Activated T-cell treated with anti-CD3 and anti-CD28 coated beads for 48 hours (primary cell): ENCODE measurements around the gene SUMO3.

Experiments used
- DNase-seq: peaks from one replicate; pipeline ENCODE4 v3.0.0-alpha.2; 2020; ENCODE audit warnings: low read depth

The SUMO3 gene

DNA sequence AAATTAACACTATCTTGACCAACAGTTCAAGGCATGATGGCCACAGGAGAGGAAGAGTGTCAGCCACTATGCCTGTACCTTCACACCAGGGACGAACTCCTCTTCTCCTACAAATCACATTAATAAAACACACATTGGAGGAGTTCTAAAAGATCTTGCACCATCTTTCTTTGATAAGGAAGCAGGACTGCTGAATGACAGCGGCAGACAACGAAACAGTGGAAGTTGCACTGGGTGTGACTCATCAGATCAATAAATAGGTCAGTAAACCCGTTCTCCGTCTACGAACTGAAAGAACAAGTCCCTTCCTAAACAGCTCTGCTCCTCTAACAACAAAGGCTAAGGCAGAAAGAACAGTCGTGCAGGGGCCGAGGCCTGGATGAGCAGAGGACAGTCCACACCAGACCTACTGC, 39.4 kb downstream of the SUMO3 start:
- DNase-seq: no peak

GRCh38 chr21:44778094-44778493, 39.8 kb downstream of the SUMO3 start:
- DNase-seq: no peak

DNA sequence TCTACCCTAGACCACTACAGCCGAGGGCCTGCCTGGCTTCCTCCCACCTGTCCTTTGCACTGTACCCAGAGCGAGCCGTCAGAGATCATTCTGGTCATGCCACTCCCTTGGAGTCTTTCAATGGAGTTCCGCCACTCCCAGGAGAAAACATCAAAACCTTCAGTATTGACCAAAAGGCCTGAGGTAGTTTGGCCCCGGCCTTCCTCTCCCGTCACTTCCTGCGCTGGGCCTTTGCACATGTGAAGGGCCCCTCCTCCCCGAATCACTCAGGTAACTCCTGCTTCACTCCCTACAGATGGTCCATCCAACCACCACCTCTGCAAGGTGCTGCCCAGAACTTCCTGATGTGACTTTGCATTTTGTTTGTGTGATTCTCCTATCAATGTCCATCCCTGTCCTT, 42.9 kb downstream of the SUMO3 start:
- no peak for DNase-seq

DNA sequence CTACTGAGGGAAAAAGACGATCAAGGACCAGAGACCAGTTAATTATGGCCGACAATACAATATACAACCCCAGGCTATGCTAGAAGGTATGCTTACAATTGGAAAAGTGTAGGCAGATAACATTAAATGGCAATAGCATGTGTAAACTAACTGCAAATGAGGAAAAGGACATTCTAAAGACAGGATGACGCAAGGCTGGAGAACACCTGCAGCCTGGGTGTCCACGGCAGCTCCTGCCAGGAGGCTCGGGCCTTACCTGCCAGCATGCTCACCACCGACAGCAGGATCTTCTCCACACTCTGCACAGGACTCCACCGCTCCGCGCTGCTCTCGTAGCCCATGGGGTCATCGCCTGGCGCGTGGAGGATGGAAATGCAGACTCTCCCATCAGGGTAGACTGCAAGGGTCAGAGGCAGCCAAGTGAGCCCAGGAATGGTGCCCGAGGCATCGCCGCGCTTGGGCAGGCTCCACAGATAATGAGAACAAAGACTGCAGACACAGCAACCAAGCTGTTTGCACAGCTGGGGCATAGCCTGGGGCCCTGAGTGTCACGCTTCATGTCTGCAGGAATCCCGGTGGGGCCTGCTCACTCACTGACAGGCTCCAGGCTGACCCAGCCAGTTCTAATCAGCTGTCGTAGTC, 44.5 kb downstream of the SUMO3 start:
- no peak for DNase-seq

GRCh38 chr21:44771896-44772525, 45.9 kb downstream of the SUMO3 start:
- no peak for DNase-seq

DNA sequence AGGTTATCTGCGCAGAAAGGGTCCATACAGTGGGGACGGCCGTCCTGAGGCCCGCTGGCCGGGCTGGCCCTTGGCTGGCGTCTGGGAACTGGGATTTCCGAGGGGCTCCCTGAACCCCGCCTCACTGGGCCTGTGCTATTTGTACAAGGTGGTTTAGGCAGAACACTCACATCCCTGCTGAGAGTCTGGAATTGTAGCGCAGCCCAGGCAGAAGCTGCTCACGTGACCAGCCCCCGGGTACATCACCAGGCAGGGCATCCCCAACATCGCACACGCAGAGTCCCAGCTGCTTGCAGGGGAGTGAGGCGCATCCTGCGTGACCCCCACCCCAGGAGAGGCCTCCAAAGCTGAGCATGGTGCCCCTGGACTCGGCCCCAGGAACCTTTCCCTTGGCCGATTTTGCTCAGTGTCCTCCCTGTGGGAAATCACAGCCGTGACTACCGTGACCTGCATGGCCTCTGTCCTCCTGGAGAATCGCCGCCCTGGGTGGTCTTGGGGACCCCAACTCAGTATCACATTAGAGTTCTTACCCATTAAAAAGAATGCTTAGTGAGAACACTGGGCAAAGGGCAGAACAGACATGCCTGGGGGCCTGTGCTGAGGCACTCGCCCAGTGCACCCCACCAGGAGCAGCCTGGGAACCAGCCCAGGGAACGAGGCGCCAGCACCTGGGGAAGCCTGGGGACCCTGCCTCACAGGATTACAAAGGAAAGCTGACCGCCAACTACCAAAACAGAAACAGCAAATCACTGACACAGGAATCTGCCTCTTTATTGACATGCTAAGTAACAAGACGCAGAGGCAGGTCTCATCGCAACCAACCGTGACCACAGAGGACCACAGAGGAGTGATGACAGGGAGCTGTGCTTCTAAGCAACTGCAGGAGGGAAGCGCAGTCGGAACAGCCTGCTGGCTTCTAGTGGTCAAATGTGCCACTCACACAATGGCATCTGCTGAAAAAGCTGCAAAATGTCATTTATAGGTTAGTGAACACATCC, 49.7 kb downstream of the SUMO3 start:
- no peak for DNase-seq

GRCh38 chr21:44766818-44767354, 51.0 kb downstream of the SUMO3 start:
- no peak for DNase-seq

- no peak for DNase-seq
These were observed 51.6 kb downstream of the SUMO3 start for GRCh38 chr21:44766014-44766817.

- no peak for DNase-seq
These were observed 52.4 kb downstream of the SUMO3 start for GRCh38 chr21:44765231-44766013.

GRCh38 chr21:44764319-44765230, 53.3 kb downstream of the SUMO3 start:
- DNase-seq: no peak

- DNase-seq: no peak
These were observed 54.2 kb downstream of the SUMO3 start for GRCh38 chr21:44763451-44764318.

DNA sequence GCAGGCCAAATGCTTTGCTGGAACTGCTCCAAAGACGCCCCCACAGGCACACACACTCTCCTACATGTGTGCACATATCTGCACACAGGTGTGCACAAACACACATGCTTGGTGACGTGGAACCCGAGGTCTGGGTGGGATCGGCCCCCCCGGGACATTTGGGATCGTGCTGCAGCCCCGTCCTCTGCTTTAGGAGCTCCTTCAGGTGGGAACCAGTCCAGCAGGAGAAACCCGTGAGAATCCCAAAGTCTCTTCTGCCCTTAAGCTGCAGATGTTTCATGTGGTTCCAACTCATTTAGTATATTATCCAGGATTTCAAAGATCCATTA, 54.8 kb downstream of the SUMO3 start:
- no peak for DNase-seq

DNA sequence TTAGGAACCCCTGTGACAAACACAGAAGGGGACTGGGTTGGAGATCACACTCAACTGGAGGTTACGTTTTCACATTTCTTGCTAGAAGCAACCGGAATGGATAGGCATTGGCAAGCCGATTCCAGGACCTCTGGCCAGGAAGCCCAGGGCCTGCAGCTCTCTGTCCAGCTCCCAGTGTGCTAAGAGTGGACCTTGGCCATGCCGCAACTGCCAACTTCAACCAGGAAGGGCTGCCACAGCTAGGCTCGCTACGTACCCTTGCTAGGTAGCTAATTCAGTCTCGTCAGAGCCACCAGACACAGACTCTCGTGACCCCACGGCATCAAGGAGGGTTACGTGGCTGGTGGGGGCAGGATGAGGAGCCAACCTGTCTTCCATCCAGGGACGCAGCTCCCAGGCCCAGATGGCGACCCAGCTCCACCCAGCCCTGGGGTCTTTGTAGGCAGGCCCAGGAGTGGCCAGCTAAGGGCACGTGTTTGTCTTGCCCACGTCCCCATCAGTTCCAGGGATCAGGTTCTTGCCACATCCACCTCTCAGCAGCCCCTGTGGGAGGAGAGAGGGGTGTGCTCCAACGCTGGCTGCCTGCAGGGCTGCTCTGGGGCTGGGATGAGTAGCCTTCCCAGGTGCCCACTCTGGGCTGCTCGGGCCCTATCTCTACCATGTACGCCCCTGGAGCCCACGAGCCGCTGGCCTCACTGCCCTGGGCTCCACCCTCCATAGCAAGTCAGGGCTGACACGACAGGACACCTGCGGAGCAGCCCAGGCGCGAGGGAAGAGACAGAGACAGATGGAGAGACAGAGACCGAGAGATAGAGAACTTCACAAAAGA, 55.4 kb downstream of the SUMO3 start:
- no peak for DNase-seq

DNA sequence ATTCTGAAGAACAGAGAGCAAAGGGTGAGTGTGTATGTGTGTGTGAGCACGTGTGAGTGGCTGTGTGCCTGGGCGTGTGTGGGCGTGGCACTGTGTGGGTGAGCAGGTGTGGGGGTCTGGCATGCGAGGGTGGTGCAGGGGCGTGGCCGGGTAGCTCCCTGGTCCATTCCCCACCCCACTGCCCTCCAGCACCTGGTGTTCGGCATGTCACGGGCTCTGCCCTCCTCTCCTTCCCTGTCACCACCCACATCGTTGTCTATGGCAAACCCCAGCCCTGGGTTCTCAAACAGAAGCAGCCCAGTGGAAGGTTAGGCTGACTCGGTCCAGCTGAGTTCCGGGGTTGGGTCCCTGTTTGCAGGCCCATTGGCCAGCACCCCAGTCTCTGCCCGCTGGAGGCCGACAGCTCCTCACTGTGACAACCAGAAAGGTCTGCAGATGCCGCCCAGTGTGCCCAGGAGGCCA, 56.1 kb downstream of the SUMO3 start:
- DNase-seq: no peak

GRCh38 chr21:44761011-44761729, 56.7 kb downstream of the SUMO3 start:
- DNase-seq: no peak

GRCh38 chr21:44760376-44760775, 57.5 kb downstream of the SUMO3 start:
- DNase-seq: no peak

GRCh38 chr21:44759628-44760285, 58.1 kb downstream of the SUMO3 start:
- DNase-seq: no peak
